ENCODE results near the gene PRPS1. TPM values are rescaled to one million over a fixed set of nuclear protein-coding genes. Genes with fewer than 3 reads are reported as not detected.
"Not testable (repeated sequence)": the region's sequence is repeated elsewhere in the genome, so short reads cannot be mapped to it uniquely, and the experiment has no call there.

PRPS1 gene
- total RNA-seq, 2 donors from 2014 or later = 51.6 to 62.7 TPM

GRCh38 chrX:107683931-107684330 lies 55.6 kb downstream of the PRPS1 start:
- Mint-ChIP-seq H3K4me1 (peaks cover 8% of the 10 kb centered on the region), H3K27me3 (ENCODE audit: insufficient read depth) (peaks cover 36% of the 10 kb centered on the region), H3K9me3 (peaks cover 11% of the 10 kb centered on the region), H3K27ac (no peak overlapping the region), H3K36me3 (ENCODE audit: low read depth) (no peaks in the 10 kb centered on the region), H3K4me3 (no peak overlapping the region)
- TF ChIP-seq CTCF (conservative IDR thresholded peaks at IDR 0.05) = no peak
- peaks cover 9% of the 10 kb centered on the region for H3K27me3 ChIP-seq (ENCODE audit: control insufficient read depth, insufficient read depth, low read length, poor library complexity, severe bottlenecking)
- no peaks in the 10 kb centered on the region for H3K36me3 ChIP-seq (ENCODE audit: control insufficient read depth, insufficient read depth, low read length)
- no peaks in the 10 kb centered on the region for H3K9me3 ChIP-seq (ENCODE audit: control insufficient read depth, low read length)
- no peak overlapping the region for H3K9ac ChIP-seq (ENCODE audit: extremely low read depth, low read length, poor library complexity, severe bottlenecking)
- H3K27ac ChIP-seq (ENCODE audit: low read depth, low read length) = no peak overlapping the region
- no peak for DNase-seq
- peaks cover 3% of the 10 kb centered on the region for H3K4me1 ChIP-seq (ENCODE audit: control insufficient read depth, insufficient read depth, low read length)
- whole genome bisulfite sequencing, 2 experiments (ENCODE audit: insufficient coverage in 1 of 2, insufficient read length in 1 of 2) = 92 to 100% methylated on average over 2 to 3 of the region's 3 CpGs
- H3K4me3 ChIP-seq (ENCODE audit: low read length) = no peak overlapping the region

- Mint-ChIP-seq H3K36me3 (ENCODE audit: low read depth) (no peaks in the 10 kb centered on the region), H3K4me3 (no peak overlapping the region), H3K27me3 (ENCODE audit: insufficient read depth) (peaks cover 26% of the 10 kb centered on the region), H3K9me3 (peaks cover 9% of the 10 kb centered on the region), H3K4me1 (peaks cover 13% of the 10 kb centered on the region), H3K27ac (no peak overlapping the region)
- TF ChIP-seq CTCF (conservative IDR thresholded peaks at IDR 0.05) = no peak
- 71 to 80% methylated on average over 1 to 4 of the region's 5 CpGs for WGBS, 2 experiments (ENCODE audit: insufficient coverage in 1 of 2, insufficient read length in 1 of 2)
- peaks cover 9% of the 10 kb centered on the region for H3K27me3 ChIP-seq (ENCODE audit: control insufficient read depth, insufficient read depth, low read length, poor library complexity, severe bottlenecking)
- H3K9me3 ChIP-seq (ENCODE audit: control insufficient read depth, low read length) = no peaks in the 10 kb centered on the region
- H3K27ac ChIP-seq (ENCODE audit: low read depth, low read length) = no peak overlapping the region
- H3K4me1 ChIP-seq (ENCODE audit: control insufficient read depth, insufficient read depth, low read length) = peaks cover 3% of the 10 kb centered on the region
- DNase-seq = peak; percentile 85
- H3K4me3 ChIP-seq (ENCODE audit: low read length) = no peak overlapping the region
- no peak overlapping the region for H3K9ac ChIP-seq (ENCODE audit: extremely low read depth, low read length, poor library complexity, severe bottlenecking)
- H3K36me3 ChIP-seq (ENCODE audit: control insufficient read depth, insufficient read depth, low read length) = no peaks in the 10 kb centered on the region
Observed at GRCh38 chrX:107684956-107685385, 56.7 kb downstream of the PRPS1 start.

GRCh38 chrX:107685586-107685985 lies 57.3 kb downstream of the PRPS1 start:
- Mint-ChIP-seq H3K27me3 (ENCODE audit: insufficient read depth) (peaks cover 19% of the 10 kb centered on the region), H3K4me1 (peaks cover 13% of the 10 kb centered on the region)
- not testable (repeated sequence) for H3K27ac Mint-ChIP-seq; H3K36me3 ChIP-seq (ENCODE audit: control insufficient read depth, insufficient read depth, low read length); H3K27ac ChIP-seq (ENCODE audit: low read depth, low read length); H3K36me3 Mint-ChIP-seq (ENCODE audit: low read depth); H3K27me3 ChIP-seq (ENCODE audit: control insufficient read depth, insufficient read depth, low read length, poor library complexity, severe bottlenecking); H3K4me3 ChIP-seq (ENCODE audit: low read length); H3K9me3 Mint-ChIP-seq; H3K9me3 ChIP-seq (ENCODE audit: control insufficient read depth, low read length); H3K9ac ChIP-seq (ENCODE audit: extremely low read depth, low read length, poor library complexity, severe bottlenecking); H3K4me3 Mint-ChIP-seq; H3K4me1 ChIP-seq (ENCODE audit: control insufficient read depth, insufficient read depth, low read length)
- DNase-seq = peak; percentile 10
- 60 to 95% methylated on average over 1 to 9 of the region's 9 CpGs for WGBS, 2 experiments (ENCODE audit: insufficient coverage in 1 of 2, insufficient read length in 1 of 2)

GRCh38 chrX:107686026-107686425 lies 57.7 kb downstream of the PRPS1 start:
- no peak overlapping the region for H3K27ac ChIP-seq (ENCODE audit: low read depth, low read length)
- Mint-ChIP-seq H3K27ac (no peak overlapping the region), H3K9me3 (peaks cover 8% of the 10 kb centered on the region), H3K4me1 (peaks cover 13% of the 10 kb centered on the region), H3K4me3 (no peak overlapping the region), H3K36me3 (ENCODE audit: low read depth) (no peaks in the 10 kb centered on the region), H3K27me3 (ENCODE audit: insufficient read depth) (peaks cover 15% of the 10 kb centered on the region)
- H3K27me3 ChIP-seq (ENCODE audit: control insufficient read depth, insufficient read depth, low read length, poor library complexity, severe bottlenecking) = no peaks in the 10 kb centered on the region
- H3K4me1 ChIP-seq (ENCODE audit: control insufficient read depth, insufficient read depth, low read length) = peaks cover 3% of the 10 kb centered on the region
- no peaks in the 10 kb centered on the region for H3K9me3 ChIP-seq (ENCODE audit: control insufficient read depth, low read length)
- WGBS, 2 experiments (ENCODE audit: insufficient coverage in 1 of 2, insufficient read length in 1 of 2) = 96% methylated on average over 3 of the region's 3 CpGs; no CpG with 5 or more reads in 1 of the 2 experiments
- no peaks in the 10 kb centered on the region for H3K36me3 ChIP-seq (ENCODE audit: control insufficient read depth, insufficient read depth, low read length)
- peak; percentile 41 for DNase-seq
- H3K9ac ChIP-seq (ENCODE audit: extremely low read depth, low read length, poor library complexity, severe bottlenecking) = no peak overlapping the region
- TF ChIP-seq CTCF (conservative IDR thresholded peaks at IDR 0.05) = no peak
- no peak overlapping the region for H3K4me3 ChIP-seq (ENCODE audit: low read length)
